K562 (cell line): ENCODE results near the gene STT3B. TPM values are rescaled to one million over a fixed set of nuclear protein-coding genes. Genes with fewer than 3 reads are reported as not detected.

Source experiments
- ATAC-seq: fragments of 200-7000 bp; cut with Tn5 transposase; 3 replicates; pipeline ENCODE4 v1.9.1; 2020; ENCODE audit warnings: moderate library complexity
- BruUV-seq: library from RNA; stranded (reverse); fragments of 400-500 nt; replicated peaks from 2 replicates; lab custom pipeline; 2021; lab: Mats Ljungman, UMichigan
- CTCF ChIA-PET: fragments of 300-600 bp; formaldehyde crosslinking; extraction: SDS; loops from one replicate; lab custom pipeline; 2021; ENCODE audit warnings: low intra/inter-chr PET ratio; lab: Yijun Ruan, JAX
- POLR2A ChIA-PET: fragments of 300-600, 350-650 bp; sonication (Branson Sonifier 250); formaldehyde crosslinking; extraction: SDS; loops from one replicate; lab custom pipeline; 2021; ENCODE audit warnings: antibody characterized with exemption, inconsistent platforms; lab: Yijun Ruan, JAX
- DNase-seq, 4 experiments: peaks; one replicate each; pipeline versions ENCODE4 v3.0.0 to v3.0.0-alpha.2; 2011 to 2018; ENCODE audit warnings: low spot score in 3 of 4, mixed read lengths in 3 of 4; ENCODE audit errors: extremely low read depth in 1 of 4
- FAIRE-seq: peaks from 2 replicates; lab custom pipeline; 2011; peaks lifted over from hg19 to GRCh38; lab: Jason Lieb, UNC
- H2AFZ ChIP-seq: 2 replicates; pipeline ENCODE4 v1.6.0; 2011; ENCODE audit warnings: low read depth, low read length, control low read depth, inconsistent platforms
- H3K27ac ChIP-seq: fragments of 200-600 bp; 3 replicates; pipeline ENCODE4 v1.8.0; 2011; ENCODE audit warnings: low read depth, mild to moderate bottlenecking, control low read depth, inconsistent platforms, low read length, moderate library complexity, mixed read lengths; ENCODE audit errors: extremely low read depth
- H3K27me3 ChIP-seq, 2 experiments: fragments of 300-600 bp in 1 of 2; 2 replicates in 1 of 2; 3 replicates in 1 of 2; pipeline versions ENCODE4 v1.6.0 to v1.8.0; 2011; ENCODE audit warnings: inconsistent platforms in 2 of 2, low read length in 2 of 2, mild to moderate bottlenecking in 1 of 2, mixed read lengths in 1 of 2, moderate library complexity in 1 of 2; ENCODE audit not compliant: control insufficient read depth in 2 of 2, insufficient read depth in 2 of 2
- H3K36me3 ChIP-seq: fragments of 300-600 bp; 3 replicates; pipeline ENCODE4 v1.8.0; 2011; ENCODE audit warnings: mild to moderate bottlenecking, low read length, inconsistent platforms; ENCODE audit not compliant: control insufficient read depth, insufficient read depth
- H3K4me1 ChIP-seq, 2 experiments: fragments of 200-600 bp in 1 of 2; replicated peaks in 1 of 2; 2 replicates in 1 of 2; 3 replicates in 1 of 2; pipeline versions ENCODE4 v1.5.1 to v1.8.0; 2011; ENCODE audit warnings: inconsistent platforms in 2 of 2, low read length in 2 of 2, mild to moderate bottlenecking in 1 of 2, mixed read lengths in 1 of 2, moderate library complexity in 1 of 2; ENCODE audit not compliant: control insufficient read depth in 2 of 2, insufficient read depth in 2 of 2
- H3K4me2 ChIP-seq: 2 replicates; pipeline ENCODE4 v1.6.1; 2011; ENCODE audit warnings: low read length, control low read depth, inconsistent platforms, mixed read lengths; ENCODE audit not compliant: insufficient read depth
- H3K4me3 ChIP-seq: fragments of 200-600 bp; sonication (generic), shearing (Covaris generic); 2 replicates; pipeline ENCODE4 v1.5.1; 2016; ENCODE audit warnings: control low read depth, inconsistent platforms
- H3K79me2 ChIP-seq: fragments of 200-600 bp; 3 replicates; pipeline ENCODE4 v1.8.0; 2011; ENCODE audit warnings: low read length, inconsistent platforms; ENCODE audit not compliant: control insufficient read depth, insufficient read depth
- H3K9ac ChIP-seq, 2 experiments: 2 replicates each; pipeline versions ENCODE4 v1.6.0 to v1.6.1; 2011; ENCODE audit warnings: low read depth in 2 of 2, low read length in 2 of 2, control low read depth in 1 of 2, inconsistent platforms in 1 of 2, mild to moderate bottlenecking in 1 of 2, mixed read lengths in 1 of 2; ENCODE audit not compliant: insufficient read depth in 1 of 2
- H3K9me1 ChIP-seq: one replicate; pipeline ENCODE4 v1.6.0; 2011; ENCODE audit warnings: inconsistent platforms, mild to moderate bottlenecking, low read length, moderate library complexity; ENCODE audit not compliant: control insufficient read depth, insufficient read depth
- H3K9me3 ChIP-seq: replicated peaks from 2 replicates; pipeline ENCODE4 v1.5.1; 2011; ENCODE audit warnings: low read depth, low read length, inconsistent platforms; ENCODE audit not compliant: control insufficient read depth, insufficient read depth
- H4K20me1 ChIP-seq: replicated peaks from 2 replicates; pipeline ENCODE4 v1.6.1; 2011; ENCODE audit warnings: low read length, inconsistent platforms, mixed read lengths; ENCODE audit not compliant: control insufficient read depth, insufficient read depth
- JUN ChIP-seq, 2 experiments: sonication (generic) in 1 of 2; formaldehyde crosslinking in 1 of 2; IDR thresholded peaks; 2 replicates each; pipeline versions ENCODE4 v1.6.1 to v1.8.0; 2012 to 2022; ENCODE audit warnings: borderline replicate concordance in 2 of 2, mild to moderate bottlenecking in 2 of 2, improper control_type of control experiment in 1 of 2, low read depth in 1 of 2, low read length in 1 of 2, missing genetic modification reagents in 1 of 2
- KDM2B ChIP-seq: fragments of 250-450 bp; sonication (Bioruptor Pico); IDR thresholded peaks from 2 replicates; pipeline ENCODE4 v1.8.0; 2021; ENCODE audit warnings: mild to moderate bottlenecking, moderate library complexity
- MBD2 ChIP-seq: sonication (generic); IDR thresholded peaks from 2 replicates; pipeline ENCODE4 v1.6.1; 2016; ENCODE audit warnings: low read depth, borderline replicate concordance
- MITF ChIP-seq: IDR thresholded peaks from 2 replicates; pipeline ENCODE4 v1.6.1; 2014; ENCODE audit warnings: antibody characterized with exemption
- POLR2G ChIP-seq: fragments of 200-400 bp; formaldehyde crosslinking; IDR thresholded peaks from 2 replicates; pipeline ENCODE4 v1.6.1; 2017; ENCODE audit warnings: low read depth, mild to moderate bottlenecking, antibody characterized with exemption, low read length, moderate library complexity
- SAFB2 ChIP-seq: fragments of 200-400 bp; formaldehyde crosslinking; IDR thresholded peaks from 2 replicates; pipeline ENCODE4 v1.6.1; 2018; ENCODE audit warnings: borderline replicate concordance, low read length, low read depth, moderate library complexity; ENCODE audit not compliant: severe bottlenecking
- YBX1 ChIP-seq: fragments of 450-650 bp; IDR thresholded peaks from 2 replicates; pipeline ENCODE4 v1.7.1; 2016; ENCODE audit warnings: mild to moderate bottlenecking
- ZNF174 ChIP-seq: fragments of 250-450 bp; sonication (Bioruptor Pico); IDR thresholded peaks from 2 replicates; pipeline ENCODE4 v1.4.0; 2020; ENCODE audit warnings: mild to moderate bottlenecking
- WGBS: fragments of 100-300 bp; shearing (Covaris generic); methylation state at CpG from one replicate; pipeline ENCODE4 v1.1.6; 2016; ENCODE audit warnings: low coverage, mixed read lengths; ENCODE audit not compliant: insufficient coverage; ENCODE audit errors: missing lambda C conversion rate; 5-methylcytosine and 5-hydroxymethylcytosine counted together
- in situ Hi-C: fragments of 300-500 bp; cut with MboI; formaldehyde crosslinking; loops from 4 replicates; pipeline ENCODE4 v1.15.0; 2018; ENCODE audit warnings: inconsistent platforms, mixed read lengths
- intact Hi-C: fragments of 100-400 bp; cut with micrococcal nuclease; formaldehyde crosslinking; loops from 2 replicates; pipeline ENCODE4 v1.14.2; 2022
- polyA plus RNA-seq, 8 experiments: library from polyadenylated mRNA; depleted of rRNA in 4 of 8; stranded (reverse) in 5 of 8; unstranded in 3 of 8; fragments of >200 nt; fragmentation: Nextera tagmentation in 2 of 8; fragmentation: Illumina TruSeq in 1 of 8; extraction: Ambion mirVana in 2 of 8; extraction: Trizol in 1 of 8; gene quantifications; 2 replicates each; pipeline versions ENCODE4 v1.2.1 to v1.2.3, GENCODE V29; 2011 to 2014; ENCODE audit warnings: inconsistent platforms in 1 of 8, missing spikeins in 1 of 8
- total RNA-seq, 7 experiments: library from RNA; depleted of rRNA in 6 of 7; stranded (reverse); fragments of >200 nt in 6 of 7; fragmentation: Illumina TruSeq in 2 of 7; extraction: Trizol in 2 of 7; gene quantifications; 2 replicates each; pipeline versions ENCODE4 v1.2.1 to v1.2.3, GENCODE V29; 2011 to 2021; ENCODE audit warnings: low replicate concordance in 1 of 7
- TF ChIP-seq, protein P1 (sequence below): fragments of 250-450 bp; sonication (Bioruptor Pico); IDR thresholded peaks from 2 replicates; pipeline ENCODE4 v1.4.0; 2020; ENCODE audit warnings: mild to moderate bottlenecking, moderate library complexity, borderline replicate concordance

The STT3B gene
- total and polyA plus RNA-seq, 9 of the 15 experiments (the other 6 are each of a cell fraction or from before 2014, with no cell fraction given): 22.4 to 147 (median 100) TPM

GRCh38 chr3:31576521-31576920 is 43.8 kb downstream of the STT3B start:
- no peak for TF ChIP-seq KDM2B (CRISPR knock-in tag)
- TF ChIP-seq MBD2: no peak
- no peak for TF ChIP-seq ZNF174
- no peak for TF ChIP-seq MITF
- TF ChIP-seq JUN (IDR thresholded peaks at IDR 0.05; ENCODE audit: borderline replicate concordance, low read depth, low read length): no peak
- TF ChIP-seq JUN (CRISPR knock-in tag; IDR thresholded peaks at IDR 0.05; ENCODE audit: borderline replicate concordance): no peak
- TF ChIP-seq YBX1: no peak
- no peak for TF ChIP-seq POLR2G
- TF ChIP-seq, protein P1, sequence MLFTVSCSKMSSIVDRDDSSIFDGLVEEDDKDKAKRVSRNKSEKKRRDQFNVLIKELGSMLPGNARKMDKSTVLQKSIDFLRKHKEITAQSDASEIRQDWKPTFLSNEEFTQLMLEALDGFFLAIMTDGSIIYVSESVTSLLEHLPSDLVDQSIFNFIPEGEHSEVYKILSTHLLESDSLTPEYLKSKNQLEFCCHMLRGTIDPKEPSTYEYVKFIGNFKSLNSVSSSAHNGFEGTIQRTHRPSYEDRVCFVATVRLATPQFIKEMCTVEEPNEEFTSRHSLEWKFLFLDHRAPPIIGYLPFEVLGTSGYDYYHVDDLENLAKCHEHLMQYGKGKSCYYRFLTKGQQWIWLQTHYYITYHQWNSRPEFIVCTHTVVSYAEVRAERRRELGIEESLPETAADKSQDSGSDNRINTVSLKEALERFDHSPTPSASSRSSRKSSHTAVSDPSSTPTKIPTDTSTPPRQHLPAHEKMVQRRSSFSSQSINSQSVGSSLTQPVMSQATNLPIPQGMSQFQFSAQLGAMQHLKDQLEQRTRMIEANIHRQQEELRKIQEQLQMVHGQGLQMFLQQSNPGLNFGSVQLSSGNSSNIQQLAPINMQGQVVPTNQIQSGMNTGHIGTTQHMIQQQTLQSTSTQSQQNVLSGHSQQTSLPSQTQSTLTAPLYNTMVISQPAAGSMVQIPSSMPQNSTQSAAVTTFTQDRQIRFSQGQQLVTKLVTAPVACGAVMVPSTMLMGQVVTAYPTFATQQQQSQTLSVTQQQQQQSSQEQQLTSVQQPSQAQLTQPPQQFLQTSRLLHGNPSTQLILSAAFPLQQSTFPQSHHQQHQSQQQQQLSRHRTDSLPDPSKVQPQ (CRISPR knock-in tag): no peak
- TF ChIP-seq SAFB2: no peak
- TF ChIP-seq, all 486 proteins: peak for 0
- no peaks in the 10 kb centered on the region for H3K27me3 ChIP-seq
- ChIA-PET CTCF (no interaction called here), POLR2A (no interaction called here)
- DNase-seq (no peak), FAIRE-seq (no peak), ATAC-seq (no peak)
- in situ Hi-C loops: no loop called here
- H3K4me1 ChIP-seq: 0 out of 5 replicates have a peak, but pooled peaks cover 0 to 2% of the 10 kb centered on the region in 2 experiments
- H2AFZ ChIP-seq: no peak overlapping the region
- WGBS: 86% methylated on average over 1 of the region's 1 CpG
- H3K36me3 ChIP-seq: peaks cover 32% of the 10 kb centered on the region
- H4K20me1 ChIP-seq: peaks cover 10% of the 10 kb centered on the region; the same call in 1 of the 2 replicates
- intact Hi-C loops: no loop called here
- no peak overlapping the region for H3K27ac ChIP-seq
- peaks cover 73% of the 10 kb centered on the region for H3K79me2 ChIP-seq
- H3K9me1 ChIP-seq: no peaks in the 10 kb centered on the region
- no TSS peak for BruUV-seq
- H3K9ac ChIP-seq: no peak overlapping the region
- no peak overlapping the region for H3K4me2 ChIP-seq
- H3K4me3 ChIP-seq: no peak overlapping the region
- H3K9me3 ChIP-seq: no peaks in the 10 kb centered on the region
